Testis (tissue), 2 donors: Measurements from ENCODE around the gene SCO1.

Experiments
- CTCF ChIP-seq, 3 experiments: fragments of 450-650 bp in 2 of 3; fragments of 200-600 bp in 1 of 3; sonication (generic) in 1 of 3; IDR thresholded peaks; one replicate each; pipeline ENCODE4 v1.5.1; 2016 to 2019; ENCODE audit warnings: antibody characterized with exemption in 3 of 3, mild to moderate bottlenecking in 2 of 3, moderate library complexity in 1 of 3
- POLR2A ChIP-seq: fragments of 450-650 bp; IDR thresholded peaks from one replicate; pipeline ENCODE4 v1.6.1; 2017; ENCODE audit warnings: antibody characterized with exemption, mild to moderate bottlenecking, moderate library complexity

GRCh38 chr17:10687499-10687898 is 9.8 kb downstream of the SCO1 start:
- TF ChIP-seq POLR2A (no peak), CTCF (IDR thresholded peaks at IDR 0.05) (no peak)
